Measurements from ENCODE around the gene SELENOS. TPM values are rescaled to one million over a fixed set of nuclear protein-coding genes. Genes with fewer than 3 reads are reported as not detected.

The SELENOS gene
- total and polyA plus RNA-seq, 12 donors = 28.4 to 192 (median 43.2) TPM

DNA sequence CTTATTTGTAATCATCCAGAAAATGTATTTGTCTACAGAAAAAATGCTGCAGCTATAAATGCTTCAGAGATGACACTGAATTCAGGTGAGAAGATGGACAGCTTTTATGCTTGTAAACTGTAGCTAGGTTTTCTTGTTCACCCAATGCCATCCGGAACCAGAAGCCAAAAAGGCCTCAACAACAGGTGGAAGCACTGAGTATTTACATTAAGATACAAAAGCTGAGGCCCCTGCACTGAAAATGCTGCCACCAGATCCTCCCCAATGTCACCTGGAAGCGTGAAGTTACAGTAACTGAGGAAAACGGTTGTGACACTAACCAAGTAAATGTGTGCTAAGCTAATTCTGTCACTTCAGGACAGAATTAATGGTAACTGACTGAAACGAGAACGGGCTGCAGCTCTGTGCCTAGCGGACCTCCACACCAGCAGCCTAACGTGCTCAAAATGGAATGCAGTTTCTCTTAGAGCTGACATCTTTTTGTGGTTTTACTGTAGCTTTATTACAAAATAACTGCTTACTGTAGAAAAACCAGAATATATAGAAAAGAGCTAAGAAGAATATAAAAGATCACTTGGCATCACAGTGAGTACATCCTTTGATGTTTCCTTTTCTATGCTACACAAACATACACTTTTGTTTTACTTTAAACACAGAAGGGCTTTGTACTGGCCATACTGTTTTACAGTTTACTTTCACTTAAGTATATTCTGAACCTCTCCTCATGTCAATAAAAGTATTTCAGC, 33.1 kb downstream of the SELENOS start:
- DNase-seq = no peak
- TF ChIP-seq CTCF (IDR thresholded peaks at IDR 0.05) = no peak
- no peak for ATAC-seq
- no peak overlapping the region for H3K4me3 ChIP-seq
- no peaks in the 10 kb centered on the region for H3K9me3 ChIP-seq
- peak overlapping the region in 3 of 10 donors; percentile 35 to 80 (median 59) for H3K27ac ChIP-seq
- 61 to 62% methylated on average over 7 of the region's 7 CpGs for WGBS, 2 donors
- peaks cover 19 to 100% (median 92%) of the 10 kb centered on the region in 9 donors for H3K4me1 ChIP-seq
- intact Hi-C loops (cut with DNase I) = loop anchor here in 6 of 10 donors (5.0 to 10.0 kb wide), 6 partner anchors 37 to 152 kb away; no protein-coding TSS in a partner anchor
- no peaks in the 10 kb centered on the region for H3K27me3 ChIP-seq
- H3K36me3 ChIP-seq = peaks cover 0 to 36% (median 0%) of the 10 kb centered on the region in 9 donors

DNA sequence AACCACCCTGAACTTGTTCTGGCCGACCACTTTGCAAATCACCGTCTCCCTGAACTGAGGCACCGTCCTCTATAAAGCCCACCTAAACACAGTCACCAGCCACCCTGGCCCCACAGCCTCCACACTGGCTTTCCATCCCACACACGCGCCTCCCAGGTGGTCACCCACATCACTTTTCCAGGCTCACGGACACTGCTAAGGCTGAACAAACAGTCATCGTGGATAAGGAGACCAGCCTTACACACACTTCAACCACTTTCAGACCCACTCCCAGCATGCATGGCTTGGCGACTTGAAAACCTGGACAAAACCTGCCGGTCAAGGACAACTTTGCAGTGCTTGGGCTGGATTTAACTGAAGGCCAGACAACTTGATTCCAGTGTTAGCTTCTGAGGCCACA, 33.9 kb downstream of the SELENOS start:
- intact Hi-C loops (cut with DNase I) = loop anchor here in 6 of 10 donors (2.0 to 10.0 kb wide), 7 partner anchors 36 to 151 kb away; no protein-coding TSS in a partner anchor

DNA sequence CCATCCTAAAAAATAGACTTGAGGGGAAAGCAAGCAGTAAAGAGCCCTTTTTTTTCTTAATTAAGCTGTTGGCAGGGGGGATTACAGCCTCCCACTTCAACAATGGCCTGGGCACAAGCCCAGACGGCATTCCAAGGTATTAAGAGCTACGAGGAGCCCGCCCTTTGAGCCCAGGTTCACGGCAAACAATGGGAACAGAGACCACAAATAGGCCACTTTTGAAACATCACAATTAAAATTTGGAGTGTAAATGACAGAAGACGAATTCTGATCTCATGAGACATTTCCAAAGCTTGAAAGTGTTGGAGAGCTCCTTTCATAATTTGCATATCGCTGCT, 34.3 kb downstream of the SELENOS start:
- Histone ChIP-seq H3K4me3 (peak overlapping the region in 1 of 10 donors; percentile 7), H3K4me1 (peaks cover 15 to 100% (median 80%) of the 10 kb centered on the region in 9 donors), H3K27me3 (no peaks in the 10 kb centered on the region), H3K27ac (peak overlapping the region in 8 of 10 donors; percentile 4 to 80 (median 46)), H3K36me3 (peaks cover 0 to 24% (median 0%) of the 10 kb centered on the region in 9 donors), H3K9me3 (no peaks in the 10 kb centered on the region)
- DNase-seq (peak in 1 of 2 donors; percentile 50), ATAC-seq (peak in 6 of 8 donors; percentile 17 to 52 (median 36))
- no peak for TF ChIP-seq CTCF (IDR thresholded peaks at IDR 0.05)
- intact Hi-C loops (cut with DNase I) = loop anchor here in 6 of 10 donors (2.0 to 10.0 kb wide), 7 partner anchors 36 to 151 kb away; no protein-coding TSS in a partner anchor
- 44 to 45% methylated on average over 6 of the region's 6 CpGs for WGBS, 2 donors

More for the DNA sequence above, 33.9 kb downstream of the SELENOS start:
- Histone ChIP-seq H3K36me3 (peaks cover 0 to 29% (median 0%) of the 10 kb centered on the region in 9 donors), H3K27me3 (no peaks in the 10 kb centered on the region), H3K27ac (peak overlapping the region in 7 of 10 donors; percentile 35 to 80 (median 48)), H3K9me3 (no peaks in the 10 kb centered on the region), H3K4me1 (peaks cover 18 to 100% (median 85%) of the 10 kb centered on the region in 9 donors), H3K4me3 (no peak overlapping the region)
- 84 to 88% methylated on average over 9 of the region's 9 CpGs for WGBS, 2 donors
- ATAC-seq (peak in 1 of 8 donors; percentile 40), DNase-seq (no peak)
- no peak for TF ChIP-seq CTCF (IDR thresholded peaks at IDR 0.05)

DNA sequence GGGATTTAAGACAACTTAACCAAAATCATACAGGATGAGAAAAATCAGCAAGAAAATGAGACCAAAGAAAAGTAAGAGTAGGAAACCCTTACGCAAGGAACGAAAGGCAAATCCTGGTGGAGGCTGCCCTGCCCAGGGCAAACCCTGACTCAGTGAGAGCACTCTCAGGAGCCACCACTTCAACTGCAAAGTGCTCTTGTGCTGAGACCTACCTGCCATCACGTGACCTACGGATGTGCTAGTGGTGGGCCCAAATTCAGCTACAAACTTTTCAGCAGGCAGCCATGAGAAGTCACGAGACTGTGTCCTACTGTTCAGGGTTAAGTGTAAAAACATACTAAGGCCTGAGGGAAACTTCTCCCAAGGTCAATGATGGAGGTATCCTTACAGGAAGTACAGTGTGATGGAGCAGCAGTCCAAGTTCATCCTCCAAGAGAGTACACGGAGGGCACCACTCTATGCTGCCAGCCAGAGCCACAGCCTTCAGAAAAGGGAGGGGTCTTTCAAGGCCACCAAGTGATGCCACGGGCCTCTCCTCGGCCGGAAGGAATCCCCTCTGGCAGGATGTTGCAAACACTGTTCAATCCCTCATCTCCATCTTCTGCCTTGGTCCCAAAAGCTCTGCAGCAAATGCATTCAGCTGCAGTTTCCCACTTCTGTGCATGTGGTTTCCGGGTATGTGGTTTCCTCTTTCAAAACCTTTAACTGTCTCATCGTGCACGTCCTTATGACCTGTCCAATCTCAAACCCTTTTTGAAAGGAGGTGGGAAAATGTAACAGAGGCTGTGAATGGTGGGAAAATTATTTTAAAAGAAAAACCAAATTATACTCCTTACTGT, 34.9 kb downstream of the SELENOS start:
- intact Hi-C loops (cut with DNase I) = loop anchor here in 6 of 10 donors (2.0 to 10.0 kb wide), 7 partner anchors 35 to 150 kb away; no protein-coding TSS in a partner anchor
- H3K4me3 ChIP-seq = peak overlapping the region in 2 of 10 donors; percentile 7 to 30
- peaks cover 0 to 18% (median 0%) of the 10 kb centered on the region in 9 donors for H3K36me3 ChIP-seq
- no peak for TF ChIP-seq CTCF (IDR thresholded peaks at IDR 0.05)
- no peaks in the 10 kb centered on the region for H3K27me3 ChIP-seq
- H3K9me3 ChIP-seq = no peaks in the 10 kb centered on the region
- H3K27ac ChIP-seq = peak overlapping the region in 8 of 10 donors; percentile 4 to 80 (median 46)
- WGBS, 2 donors = 44 to 48% methylated on average over 12 of the region's 12 CpGs
- DNase-seq = peak in 1 of 2 donors; percentile 34
- peaks cover 10 to 100% (median 75%) of the 10 kb centered on the region in 9 donors for H3K4me1 ChIP-seq
- peak in 7 of 8 donors; percentile 37 to 70 (median 45) for ATAC-seq
